ENCODE measurements around the gene DAGLA.

DAGLA gene

GRCh38 chr11:61685617-61685967 lies 5.4 kb downstream of the DAGLA start:
- Histone ChIP-seq H3K4me1 (ENCODE audit: low read length) (no peaks in the 10 kb centered on the region), H3K27ac (ENCODE audit: low read length) (no peak overlapping the region), H3F3A (ENCODE audit: insufficient read depth, low read length) (no peaks in the 10 kb centered on the region), H3K4me3 (ENCODE audit: low read length) (no peak overlapping the region), H3K79me2 (ENCODE audit: low read length) (no peaks in the 10 kb centered on the region), H3K9ac (ENCODE audit: low read length) (no peak overlapping the region), H2AFZ (ENCODE audit: low read length) (no peak overlapping the region), H3K36me3 (replicated peaks; ENCODE audit: insufficient read depth, low read length) (no peaks in the 10 kb centered on the region), H3K4me2 (ENCODE audit: low read depth, low read length) (no peak overlapping the region), H3K9me3 (replicated peaks; ENCODE audit: insufficient read depth, low read length) (no peaks in the 10 kb centered on the region), H4K20me1 (ENCODE audit: insufficient read depth, low read length) (no peaks in the 10 kb centered on the region), H3K9me2 (replicated peaks; ENCODE audit: insufficient read depth, low read length) (no peaks in the 10 kb centered on the region), H3K27me3 (replicated peaks; ENCODE audit: insufficient read depth, low read length) (peaks cover 99% of the 10 kb centered on the region)
- DNase-seq = no peak
- no peak for TF ChIP-seq EZH2phosphoT487 (IDR thresholded peaks at IDR 0.05; ENCODE audit: low read length)
- TF ChIP-seq CTCF (IDR thresholded peaks at IDR 0.05; ENCODE audit: low read length) = no peak
- TF ChIP-seq EZH2 (optimal IDR thresholded peaks at IDR 0.05; ENCODE audit: low read depth, low read length) = no peak

- Histone ChIP-seq H3K36me3 (replicated peaks; ENCODE audit: insufficient read depth, low read length) (no peaks in the 10 kb centered on the region), H3K4me2 (ENCODE audit: low read depth, low read length) (no peak overlapping the region), H4K20me1 (ENCODE audit: insufficient read depth, low read length) (no peaks in the 10 kb centered on the region), H3K79me2 (ENCODE audit: low read length) (no peaks in the 10 kb centered on the region), H3K9ac (ENCODE audit: low read length) (no peak overlapping the region), H3K4me3 (ENCODE audit: low read length) (no peak overlapping the region), H3K4me1 (ENCODE audit: low read length) (no peaks in the 10 kb centered on the region), H3K9me3 (replicated peaks; ENCODE audit: insufficient read depth, low read length) (no peaks in the 10 kb centered on the region), H3K9me2 (replicated peaks; ENCODE audit: insufficient read depth, low read length) (no peaks in the 10 kb centered on the region), H3K27me3 (replicated peaks; ENCODE audit: insufficient read depth, low read length) (peaks cover 99% of the 10 kb centered on the region), H2AFZ (ENCODE audit: low read length) (no peak overlapping the region), H3F3A (ENCODE audit: insufficient read depth, low read length) (no peaks in the 10 kb centered on the region), H3K27ac (ENCODE audit: low read length) (no peak overlapping the region)
- no peak for DNase-seq
- no peak for TF ChIP-seq CTCF (IDR thresholded peaks at IDR 0.05; ENCODE audit: low read length)
- no peak for TF ChIP-seq EZH2phosphoT487 (IDR thresholded peaks at IDR 0.05; ENCODE audit: low read length)
Observed at GRCh38 chr11:61686066-61686465, 5.9 kb downstream of the DAGLA start.

- Histone ChIP-seq H3K36me3 (replicated peaks; ENCODE audit: insufficient read depth, low read length) (no peaks in the 10 kb centered on the region), H3K27ac (ENCODE audit: low read length) (no peak overlapping the region), H3F3A (ENCODE audit: insufficient read depth, low read length) (no peaks in the 10 kb centered on the region), H3K9me2 (replicated peaks; ENCODE audit: insufficient read depth, low read length) (no peaks in the 10 kb centered on the region), H3K4me1 (ENCODE audit: low read length) (no peaks in the 10 kb centered on the region), H3K4me2 (ENCODE audit: low read depth, low read length) (no peak overlapping the region), H2AFZ (ENCODE audit: low read length) (no peak overlapping the region), H3K9me3 (replicated peaks; ENCODE audit: insufficient read depth, low read length) (no peaks in the 10 kb centered on the region), H4K20me1 (ENCODE audit: insufficient read depth, low read length) (no peaks in the 10 kb centered on the region), H3K9ac (ENCODE audit: low read length) (no peak overlapping the region), H3K4me3 (ENCODE audit: low read length) (no peak overlapping the region), H3K27me3 (replicated peaks; ENCODE audit: insufficient read depth, low read length) (peaks cover 99% of the 10 kb centered on the region), H3K79me2 (ENCODE audit: low read length) (no peaks in the 10 kb centered on the region)
- TF ChIP-seq EZH2 (optimal IDR thresholded peaks at IDR 0.05; ENCODE audit: low read depth, low read length) (no peak), CTCF (IDR thresholded peaks at IDR 0.05; ENCODE audit: low read length) (no peak), EZH2phosphoT487 (IDR thresholded peaks at IDR 0.05; ENCODE audit: low read length) (no peak)
- DNase-seq = no peak
Observed at GRCh38 chr11:61686469-61686868, 6.3 kb downstream of the DAGLA start.

Data from MM.1S (cell line).